Measurements from ENCODE around the gene BCL11A.
A peak's percentile ranks its signal among the peaks of the same experiment; 100 is the strongest.

Gene BCL11A

DNA sequence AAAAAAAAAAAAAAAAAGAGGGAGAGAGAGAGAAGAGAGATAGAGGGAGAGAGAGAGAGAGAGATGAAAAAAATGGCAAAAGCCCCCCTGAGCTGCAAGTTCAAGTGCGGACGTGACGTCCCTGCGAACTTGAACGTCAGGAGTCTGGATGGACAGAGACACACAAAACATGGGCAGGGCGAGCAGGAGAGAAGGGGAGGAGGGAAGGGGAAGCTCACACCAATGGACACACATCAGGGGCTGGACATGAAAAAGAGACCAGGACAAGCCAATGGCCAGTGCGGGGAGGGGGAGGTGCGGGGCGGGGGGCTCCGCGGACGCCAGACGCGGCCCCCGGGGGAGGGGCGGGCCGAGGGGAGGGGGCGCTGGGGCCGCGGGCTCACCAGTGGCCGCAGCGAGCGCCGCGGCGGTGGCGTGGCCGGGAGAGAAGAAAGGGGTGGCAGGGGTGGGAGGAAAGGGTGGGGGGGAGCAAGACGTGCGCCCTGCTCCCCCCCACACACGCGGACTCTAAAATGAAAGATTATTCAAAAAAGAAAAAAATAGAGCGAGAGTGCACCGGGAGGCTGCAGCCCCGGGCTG lies at the start of gene BCL11A:
TSS of gene BCL11A (minus strand) at position 160 of the 579 bp plus-strand sequence. CDS start 384 bp downstream, outside the sequence.
- Mint-ChIP-seq H3K4me3 (peak within 1 kb of the TSS; percentile 89), H3K4me1 (ENCODE audit: low read depth) (peaks cover 57% of the 10 kb centered on the region), H3K27ac (peak within 1 kb of the TSS; percentile 79), H3K9me3 (no peaks in the 10 kb centered on the region), H3K27me3 (peaks cover 68% of the 10 kb centered on the region), H3K36me3 (ENCODE audit: low read depth) (no peaks in the 10 kb centered on the region)

DNA sequence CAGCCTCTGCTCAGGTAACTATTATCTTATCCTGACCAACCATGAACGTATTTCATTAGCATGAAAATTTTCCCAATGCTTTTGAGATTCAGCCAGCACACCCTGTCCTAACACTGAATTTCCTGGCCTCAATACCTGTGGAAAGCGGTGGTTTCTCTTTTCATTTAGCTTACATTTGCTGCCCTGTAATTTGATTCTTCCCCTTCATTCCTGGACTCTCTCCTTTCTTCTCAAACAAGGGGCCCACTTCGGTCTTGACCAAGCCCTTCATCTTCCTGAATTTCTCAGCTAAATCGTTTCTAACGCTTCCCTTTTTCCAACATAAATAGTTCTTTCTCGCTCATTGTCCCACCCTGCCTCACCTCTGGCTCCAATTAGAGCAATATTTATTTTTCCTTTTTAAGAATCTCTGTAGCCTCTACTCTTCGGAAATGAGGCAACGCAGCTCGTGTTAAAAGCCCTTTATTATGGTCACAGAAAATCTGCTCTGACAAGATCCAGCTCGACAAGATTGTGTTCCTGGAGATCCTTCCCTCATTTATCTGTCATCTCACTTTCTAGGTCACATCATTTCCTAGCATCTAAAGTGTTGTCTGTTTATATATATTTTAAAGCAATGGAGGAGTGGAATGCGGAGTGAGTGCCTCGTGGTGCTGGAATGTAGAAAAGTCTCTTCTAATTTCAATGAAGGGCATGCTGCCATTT lies 49.5 kb upstream of the BCL11A start:
- H3K9me3 Mint-ChIP-seq = peaks cover 6% of the 10 kb centered on the region
- no peaks in the 10 kb centered on the region for H3K36me3 Mint-ChIP-seq (ENCODE audit: low read depth)
- H3K27ac Mint-ChIP-seq = no peak overlapping the region
- H3K27me3 Mint-ChIP-seq = peaks cover 5% of the 10 kb centered on the region
- no peak overlapping the region for H3K4me3 Mint-ChIP-seq
- no peaks in the 10 kb centered on the region for H3K4me1 Mint-ChIP-seq (ENCODE audit: low read depth)

DNA sequence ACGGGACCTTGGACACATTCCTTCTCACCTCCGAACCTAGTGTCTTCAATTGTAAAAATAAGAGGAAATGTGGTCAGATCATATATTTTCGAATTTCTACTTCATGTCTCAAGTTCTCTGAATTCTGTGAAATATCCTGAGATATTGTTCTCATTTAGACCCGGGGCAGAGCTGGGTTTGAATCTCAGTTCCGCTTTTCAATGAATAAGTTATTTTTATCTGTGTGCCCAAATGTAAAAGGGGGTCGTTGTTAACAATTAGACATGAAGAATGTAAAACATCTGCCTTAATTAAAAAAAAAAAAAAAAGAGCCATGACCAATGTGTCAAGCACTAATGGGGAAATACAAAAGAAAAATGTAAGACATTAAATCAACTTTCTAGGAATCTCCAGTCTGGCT lies 48.9 kb upstream of the BCL11A start:
- Mint-ChIP-seq H3K36me3 (ENCODE audit: low read depth) (no peaks in the 10 kb centered on the region), H3K27me3 (peaks cover 4% of the 10 kb centered on the region), H3K27ac (no peak overlapping the region), H3K4me3 (no peak overlapping the region), H3K4me1 (ENCODE audit: low read depth) (no peaks in the 10 kb centered on the region), H3K9me3 (peaks cover 6% of the 10 kb centered on the region)

DNA sequence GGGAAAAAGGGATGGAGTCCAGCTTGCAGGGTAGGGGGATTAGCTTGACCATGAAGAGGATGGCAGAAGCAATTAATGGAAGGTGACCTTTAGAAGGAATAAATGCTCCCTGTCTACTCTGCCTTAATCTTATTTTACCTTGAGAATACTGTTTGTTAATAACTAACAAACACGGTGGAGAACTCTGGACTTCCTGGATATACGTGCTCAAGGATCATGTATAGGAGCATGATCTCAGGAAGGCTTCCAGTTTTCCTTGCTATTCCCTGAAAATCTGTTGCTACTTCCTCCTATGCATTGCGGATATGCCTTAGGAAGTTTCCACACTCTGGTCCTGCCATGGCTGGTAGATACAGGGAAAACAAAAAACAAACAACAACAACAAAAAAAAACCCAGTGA lies 44.8 kb upstream of the BCL11A start:
- Mint-ChIP-seq H3K4me1 (ENCODE audit: low read depth) (no peaks in the 10 kb centered on the region), H3K27me3 (peaks cover 7% of the 10 kb centered on the region), H3K4me3 (no peak overlapping the region), H3K36me3 (ENCODE audit: low read depth) (no peaks in the 10 kb centered on the region), H3K9me3 (peaks cover 6% of the 10 kb centered on the region), H3K27ac (no peak overlapping the region)

- Mint-ChIP-seq H3K27me3 (peaks cover 13% of the 10 kb centered on the region), H3K4me1 (ENCODE audit: low read depth) (no peaks in the 10 kb centered on the region), H3K9me3 (peaks cover 6% of the 10 kb centered on the region), H3K27ac (no peak overlapping the region), H3K4me3 (no peak overlapping the region), H3K36me3 (ENCODE audit: low read depth) (no peaks in the 10 kb centered on the region)
These were observed 43.9 kb upstream of the BCL11A start for GRCh38 chr2:60597346-60597745.

GRCh38 chr2:60596411-60596810 lies 43.0 kb upstream of the BCL11A start:
- peaks cover 5% of the 10 kb centered on the region for H3K9me3 Mint-ChIP-seq
- no peaks in the 10 kb centered on the region for H3K4me1 Mint-ChIP-seq (ENCODE audit: low read depth)
- H3K27me3 Mint-ChIP-seq = peaks cover 19% of the 10 kb centered on the region
- H3K4me3 Mint-ChIP-seq = no peak overlapping the region
- H3K27ac Mint-ChIP-seq = no peak overlapping the region
- H3K36me3 Mint-ChIP-seq (ENCODE audit: low read depth) = no peaks in the 10 kb centered on the region

DNA sequence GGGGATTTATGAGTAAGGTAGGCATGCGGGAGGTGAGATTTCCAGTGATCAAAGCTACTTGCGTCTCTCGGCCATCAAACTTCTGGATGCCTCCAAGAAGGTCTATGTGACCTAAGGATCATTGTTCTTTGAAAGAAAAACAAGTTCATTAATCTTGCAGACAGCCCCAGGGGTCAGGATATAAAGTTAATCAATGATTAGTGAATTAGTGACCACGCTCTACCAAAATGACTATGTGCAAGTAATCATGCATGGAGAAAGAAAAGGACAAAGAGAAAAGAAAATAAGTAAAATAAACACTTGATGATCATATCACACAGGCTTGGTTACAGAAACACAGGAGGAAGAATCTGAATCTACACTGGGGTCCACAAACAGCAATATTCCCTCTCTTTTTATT lies 42.5 kb upstream of the BCL11A start:
- no peak overlapping the region for H3K27ac Mint-ChIP-seq
- H3K36me3 Mint-ChIP-seq (ENCODE audit: low read depth) = no peaks in the 10 kb centered on the region

DNA sequence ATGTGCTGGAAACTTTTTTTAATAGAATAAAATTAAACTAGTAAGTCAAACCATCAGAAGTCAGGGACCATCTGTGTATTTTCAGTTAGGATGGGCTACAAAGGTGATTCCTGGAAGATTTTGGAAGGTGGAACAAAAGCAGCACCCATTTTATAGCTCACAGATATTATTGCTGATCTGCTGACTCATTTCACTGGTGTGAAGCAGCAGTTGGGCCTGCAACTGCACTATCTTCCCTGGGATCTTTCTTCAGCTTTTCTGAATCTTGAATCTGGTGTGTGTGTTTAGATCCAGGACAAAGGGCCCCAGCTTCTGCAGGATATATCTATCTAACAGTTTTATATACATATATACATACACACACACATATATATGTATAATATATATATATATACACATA lies 35.6 kb upstream of the BCL11A start:
- Mint-ChIP-seq H3K4me1 (ENCODE audit: low read depth) (no peaks in the 10 kb centered on the region), H3K27ac (no peak overlapping the region), H3K27me3 (peaks cover 32% of the 10 kb centered on the region), H3K4me3 (no peak overlapping the region), H3K9me3 (peaks cover 5% of the 10 kb centered on the region), H3K36me3 (ENCODE audit: low read depth) (no peaks in the 10 kb centered on the region)

More for the DNA sequence above, 42.5 kb upstream of the BCL11A start:
- Mint-ChIP-seq H3K27me3 (peaks cover 24% of the 10 kb centered on the region), H3K4me1 (ENCODE audit: low read depth) (no peaks in the 10 kb centered on the region), H3K4me3 (no peak overlapping the region), H3K9me3 (peaks cover 5% of the 10 kb centered on the region)

GRCh38 chr2:60586081-60586480 lies 32.6 kb upstream of the BCL11A start:
- Mint-ChIP-seq H3K27me3 (peaks cover 37% of the 10 kb centered on the region), H3K4me1 (ENCODE audit: low read depth) (no peaks in the 10 kb centered on the region), H3K36me3 (ENCODE audit: low read depth) (no peaks in the 10 kb centered on the region), H3K4me3 (no peak overlapping the region), H3K27ac (no peak overlapping the region), H3K9me3 (no peaks in the 10 kb centered on the region)

DNA sequence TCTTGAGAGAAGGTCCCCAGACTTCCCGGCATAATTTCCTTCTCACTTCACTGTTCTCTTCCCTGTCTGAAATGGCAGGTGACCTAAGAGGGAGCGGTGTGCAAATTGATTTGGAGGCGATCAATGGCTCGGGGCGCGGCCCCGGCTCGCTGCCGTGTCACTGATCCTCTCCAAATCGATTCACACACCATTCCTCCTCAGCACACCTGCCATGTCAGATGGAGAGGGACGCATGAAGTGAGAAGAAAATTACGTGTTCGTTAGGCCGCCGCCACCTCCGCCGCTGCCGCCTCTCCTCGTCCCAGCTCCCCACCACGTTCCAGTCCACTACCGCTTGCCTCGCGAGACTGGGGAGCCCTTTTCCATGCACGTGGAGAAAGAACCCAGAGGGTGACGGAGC lies 31.8 kb upstream of the BCL11A start:
- no peaks in the 10 kb centered on the region for H3K36me3 Mint-ChIP-seq (ENCODE audit: low read depth)
- H3K4me3 Mint-ChIP-seq = no peak overlapping the region
- H3K4me1 Mint-ChIP-seq (ENCODE audit: low read depth) = no peaks in the 10 kb centered on the region
- H3K9me3 Mint-ChIP-seq = no peaks in the 10 kb centered on the region
- peaks cover 42% of the 10 kb centered on the region for H3K27me3 Mint-ChIP-seq
- H3K27ac Mint-ChIP-seq = no peak overlapping the region

- H3K27me3 Mint-ChIP-seq = peaks cover 41% of the 10 kb centered on the region
- no peaks in the 10 kb centered on the region for H3K36me3 Mint-ChIP-seq (ENCODE audit: low read depth)
- no peaks in the 10 kb centered on the region for H3K4me1 Mint-ChIP-seq (ENCODE audit: low read depth)
- no peak overlapping the region for H3K4me3 Mint-ChIP-seq
- no peak overlapping the region for H3K27ac Mint-ChIP-seq
- H3K9me3 Mint-ChIP-seq = no peaks in the 10 kb centered on the region
These were observed 30.1 kb upstream of the BCL11A start for GRCh38 chr2:60583604-60584003.

DNA sequence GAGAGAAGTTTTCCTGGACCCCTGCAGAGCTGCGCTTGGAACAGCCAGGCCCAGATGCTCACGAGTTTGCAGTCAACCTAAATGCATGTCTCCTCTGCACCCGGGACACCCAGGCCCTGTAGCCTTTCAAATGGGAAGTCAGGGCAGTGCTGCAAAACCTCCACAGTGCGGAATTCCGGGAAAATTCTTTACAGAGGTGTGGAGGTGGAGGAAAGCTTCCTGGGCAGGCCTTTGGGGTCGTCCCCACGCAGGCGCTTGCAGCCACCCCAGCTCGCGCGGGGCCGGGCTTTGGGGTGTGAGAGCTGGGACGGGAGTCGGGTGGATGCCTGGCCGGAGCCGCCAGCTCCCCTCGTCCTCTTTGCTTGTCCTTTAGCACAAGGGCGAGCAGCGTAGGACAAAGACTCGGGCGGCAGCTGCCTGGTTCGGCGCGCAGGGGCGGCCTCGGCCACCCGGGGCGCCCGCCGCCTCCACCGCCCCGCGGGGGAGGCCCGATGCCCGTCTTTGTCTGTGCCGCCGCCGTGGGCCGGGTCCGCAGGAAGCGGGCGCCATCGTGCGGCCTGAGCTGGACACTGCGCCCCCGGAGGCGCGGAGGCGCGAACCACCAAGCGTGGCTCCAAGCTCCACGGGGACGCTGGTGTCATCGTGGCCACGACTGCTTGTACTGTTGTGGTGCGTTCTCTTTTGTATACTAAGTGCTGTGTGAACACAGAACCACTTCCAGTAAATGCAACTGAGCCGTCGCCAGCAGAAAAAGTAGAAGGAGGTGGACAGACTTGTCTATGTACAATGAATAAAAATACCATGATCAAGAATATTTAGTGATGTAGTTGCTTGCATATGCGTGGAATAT lies 28.2 kb upstream of the BCL11A start:
- Mint-ChIP-seq H3K4me3 (no peak overlapping the region), H3K27me3 (peaks cover 32% of the 10 kb centered on the region)

DNA sequence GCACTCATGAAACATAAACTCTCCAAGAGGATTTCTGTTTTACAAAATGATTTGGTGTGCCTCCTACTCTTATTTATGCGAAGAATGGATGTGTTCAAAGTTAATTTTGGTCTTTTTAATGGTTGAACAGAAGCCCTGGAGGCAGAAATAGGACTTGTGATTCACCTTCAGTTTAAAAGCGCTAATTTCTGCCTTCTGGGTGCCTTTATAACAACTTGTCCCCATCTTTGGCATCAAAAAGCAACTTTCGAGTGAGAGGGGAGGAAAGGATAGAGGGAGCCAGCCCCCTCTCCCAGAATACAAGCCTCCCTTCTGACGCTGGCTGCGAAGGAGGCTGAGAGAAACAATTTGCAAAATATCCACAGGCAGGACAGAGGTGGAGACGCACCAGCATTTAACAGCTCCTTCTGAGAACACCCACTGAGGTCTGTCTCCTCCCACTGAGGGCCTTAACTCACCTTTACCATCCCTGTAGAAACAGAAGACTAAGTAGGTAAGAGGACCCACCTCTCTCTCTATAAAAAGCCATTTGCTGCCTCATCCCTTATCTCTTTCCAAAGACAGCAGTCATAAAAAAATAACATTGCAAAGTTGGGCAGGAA lies 24.3 kb upstream of the BCL11A start:
- peaks cover 34% of the 10 kb centered on the region for H3K27me3 Mint-ChIP-seq
- no peak overlapping the region for H3K4me3 Mint-ChIP-seq
- no peaks in the 10 kb centered on the region for H3K4me1 Mint-ChIP-seq (ENCODE audit: low read depth)
- no peaks in the 10 kb centered on the region for H3K36me3 Mint-ChIP-seq (ENCODE audit: low read depth)
- no peak overlapping the region for H3K27ac Mint-ChIP-seq
- no peaks in the 10 kb centered on the region for H3K9me3 Mint-ChIP-seq

More for the DNA sequence above, 28.2 kb upstream of the BCL11A start:
- H3K9me3 Mint-ChIP-seq = no peaks in the 10 kb centered on the region
- no peaks in the 10 kb centered on the region for H3K4me1 Mint-ChIP-seq (ENCODE audit: low read depth)
- no peak overlapping the region for H3K27ac Mint-ChIP-seq
- H3K36me3 Mint-ChIP-seq (ENCODE audit: low read depth) = no peaks in the 10 kb centered on the region

- peaks cover 11% of the 10 kb centered on the region for H3K27me3 Mint-ChIP-seq
- no peaks in the 10 kb centered on the region for H3K4me1 Mint-ChIP-seq (ENCODE audit: low read depth)
- H3K36me3 Mint-ChIP-seq (ENCODE audit: low read depth) = no peaks in the 10 kb centered on the region
These were observed 19.8 kb upstream of the BCL11A start for GRCh38 chr2:60573251-60573650.

DNA sequence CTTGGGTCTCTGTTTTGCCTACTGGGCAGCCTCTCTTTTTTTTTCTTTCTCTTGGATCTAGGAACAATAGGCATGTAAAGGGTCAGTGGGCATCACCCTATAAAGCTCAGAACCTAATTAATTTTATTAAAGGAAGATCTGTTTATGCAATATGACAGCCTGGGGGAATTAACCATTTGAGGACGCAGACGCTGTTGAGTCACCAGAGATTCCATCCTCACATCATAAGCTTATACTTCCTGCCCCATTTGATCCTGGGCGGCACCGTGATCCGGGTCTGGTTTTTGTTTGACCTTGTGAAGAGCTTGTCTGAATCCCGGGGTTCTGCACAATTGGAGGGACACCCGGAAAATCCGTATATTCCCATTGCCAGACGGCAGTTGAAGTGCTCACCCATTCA lies 16.8 kb upstream of the BCL11A start:
- no peak overlapping the region for H3K27ac Mint-ChIP-seq
- no peaks in the 10 kb centered on the region for H3K9me3 Mint-ChIP-seq
- H3K4me1 Mint-ChIP-seq (ENCODE audit: low read depth) = no peaks in the 10 kb centered on the region
- H3K36me3 Mint-ChIP-seq (ENCODE audit: low read depth) = no peaks in the 10 kb centered on the region
- H3K27me3 Mint-ChIP-seq = peaks cover 11% of the 10 kb centered on the region
- H3K4me3 Mint-ChIP-seq = no peak overlapping the region

More at GRCh38 chr2:60573251-60573650, 19.8 kb upstream of the BCL11A start:
- Mint-ChIP-seq H3K9me3 (no peaks in the 10 kb centered on the region), H3K4me3 (no peak overlapping the region), H3K27ac (no peak overlapping the region)

All from stimulated activated naive CD8-positive, alpha-beta T cell treated with anti-CD3 and anti-CD28 coated beads, Interleukin-15, Interleukin-2, amounts not matched to agents 100 ng/mL and 50 ng/mL, for 24 hours (primary cell).